HepG2 (cell line): ENCODE measurements around the gene SNAPC4.
"Not testable (repeated sequence)": the region's sequence is repeated elsewhere in the genome, so short reads cannot be mapped to it uniquely, and the experiment has no call there.

Source experiments
- AKAP8 ChIP-seq: sonication (generic); formaldehyde crosslinking; IDR thresholded peaks from 2 replicates; pipeline ENCODE4 v1.5.1; 2020; ENCODE audit warnings: mild to moderate bottlenecking, missing genetic modification reagents
- HBP1 ChIP-seq: IDR thresholded peaks from 2 replicates; pipeline ENCODE4 v1.6.1; 2016; ENCODE audit warnings: low read depth, control low read depth
- SUZ12 ChIP-seq: fragments of 150-350 bp; IDR thresholded peaks from 2 replicates; pipeline ENCODE4 v1.6.1; 2014; ENCODE audit warnings: low read depth, low read length
- ZMAT3 ChIP-seq: sonication (generic); formaldehyde crosslinking; conservative IDR thresholded peaks from 2 replicates; pipeline ENCODE4 v1.7.0; 2021; ENCODE audit warnings: missing genetic modification reagents
- ZNF646 ChIP-seq: sonication (generic); formaldehyde crosslinking; IDR thresholded peaks from 2 replicates; pipeline ENCODE4 v1.9.0; 2021; ENCODE audit warnings: mild to moderate bottlenecking, missing genetic modification reagents
- ZNF850 ChIP-seq: sonication (generic); formaldehyde crosslinking; conservative IDR thresholded peaks from 2 replicates; pipeline ENCODE4 v1.9.0; 2021; ENCODE audit warnings: mild to moderate bottlenecking, missing genetic modification reagents
- ZZZ3 ChIP-seq: sonication (generic); formaldehyde crosslinking; IDR thresholded peaks from 2 replicates; pipeline ENCODE4 v1.4.0; 2020; ENCODE audit warnings: missing genetic modification reagents, mild to moderate bottlenecking, borderline replicate concordance
- TF ChIP-seq, protein P1 (sequence below): sonication (generic); formaldehyde crosslinking; IDR thresholded peaks from 2 replicates; pipeline ENCODE4 v1.5.0; 2020; ENCODE audit warnings: mild to moderate bottlenecking, missing genetic modification reagents, moderate library complexity
- TF ChIP-seq, protein P2 (sequence below): sonication (generic); formaldehyde crosslinking; IDR thresholded peaks from 2 replicates; pipeline ENCODE4 v1.4.0; 2020; ENCODE audit warnings: missing genetic modification reagents

DNA sequence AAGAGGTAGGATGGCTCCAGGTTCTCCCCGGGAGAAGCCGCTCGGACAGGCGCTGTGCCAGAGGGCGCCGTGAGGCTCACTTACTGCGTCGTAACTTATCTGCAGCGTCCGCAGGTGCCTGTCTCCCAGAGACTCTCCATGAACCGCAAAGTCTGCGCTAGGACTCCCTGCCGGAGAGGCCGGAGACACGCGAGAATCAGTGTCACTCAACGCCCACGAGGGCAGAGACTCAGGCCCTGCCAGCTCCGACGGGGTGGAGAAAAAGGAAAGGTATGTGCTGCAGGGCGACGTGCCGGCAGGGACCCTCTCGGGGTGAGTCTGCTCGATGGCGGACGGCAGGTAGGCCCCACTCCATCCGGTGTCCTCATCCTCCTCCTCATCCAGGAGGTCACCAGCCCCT, 7.1 kb upstream of the SNAPC4 start:
- TF ChIP-seq, protein P1, sequence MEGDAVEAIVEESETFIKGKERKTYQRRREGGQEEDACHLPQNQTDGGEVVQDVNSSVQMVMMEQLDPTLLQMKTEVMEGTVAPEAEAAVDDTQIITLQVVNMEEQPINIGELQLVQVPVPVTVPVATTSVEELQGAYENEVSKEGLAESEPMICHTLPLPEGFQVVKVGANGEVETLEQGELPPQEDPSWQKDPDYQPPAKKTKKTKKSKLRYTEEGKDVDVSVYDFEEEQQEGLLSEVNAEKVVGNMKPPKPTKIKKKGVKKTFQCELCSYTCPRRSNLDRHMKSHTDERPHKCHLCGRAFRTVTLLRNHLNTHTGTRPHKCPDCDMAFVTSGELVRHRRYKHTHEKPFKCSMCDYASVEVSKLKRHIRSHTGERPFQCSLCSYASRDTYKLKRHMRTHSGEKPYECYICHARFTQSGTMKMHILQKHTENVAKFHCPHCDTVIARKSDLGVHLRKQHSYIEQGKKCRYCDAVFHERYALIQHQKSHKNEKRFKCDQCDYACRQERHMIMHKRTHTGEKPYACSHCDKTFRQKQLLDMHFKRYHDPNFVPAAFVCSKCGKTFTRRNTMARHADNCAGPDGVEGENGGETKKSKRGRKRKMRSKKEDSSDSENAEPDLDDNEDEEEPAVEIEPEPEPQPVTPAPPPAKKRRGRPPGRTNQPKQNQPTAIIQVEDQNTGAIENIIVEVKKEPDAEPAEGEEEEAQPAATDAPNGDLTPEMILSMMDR, result not testable (repeated sequence)
- not testable (repeated sequence) for TF ChIP-seq HBP1 (CRISPR knock-in tag); ZZZ3 (CRISPR knock-in tag); ZMAT3 (CRISPR knock-in tag); ZNF646 (CRISPR knock-in tag); AKAP8 (CRISPR knock-in tag); ZNF850 (CRISPR knock-in tag); SUZ12
- TF ChIP-seq, protein P2, sequence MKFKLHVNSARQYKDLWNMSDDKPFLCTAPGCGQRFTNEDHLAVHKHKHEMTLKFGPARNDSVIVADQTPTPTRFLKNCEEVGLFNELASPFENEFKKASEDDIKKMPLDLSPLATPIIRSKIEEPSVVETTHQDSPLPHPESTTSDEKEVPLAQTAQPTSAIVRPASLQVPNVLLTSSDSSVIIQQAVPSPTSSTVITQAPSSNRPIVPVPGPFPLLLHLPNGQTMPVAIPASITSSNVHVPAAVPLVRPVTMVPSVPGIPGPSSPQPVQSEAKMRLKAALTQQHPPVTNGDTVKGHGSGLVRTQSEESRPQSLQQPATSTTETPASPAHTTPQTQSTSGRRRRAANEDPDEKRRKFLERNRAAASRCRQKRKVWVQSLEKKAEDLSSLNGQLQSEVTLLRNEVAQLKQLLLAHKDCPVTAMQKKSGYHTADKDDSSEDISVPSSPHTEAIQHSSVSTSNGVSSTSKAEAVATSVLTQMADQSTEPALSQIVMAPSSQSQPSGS, result not testable (repeated sequence)
